ENCODE data around the gene DPYD.

The DPYD gene

DNA sequence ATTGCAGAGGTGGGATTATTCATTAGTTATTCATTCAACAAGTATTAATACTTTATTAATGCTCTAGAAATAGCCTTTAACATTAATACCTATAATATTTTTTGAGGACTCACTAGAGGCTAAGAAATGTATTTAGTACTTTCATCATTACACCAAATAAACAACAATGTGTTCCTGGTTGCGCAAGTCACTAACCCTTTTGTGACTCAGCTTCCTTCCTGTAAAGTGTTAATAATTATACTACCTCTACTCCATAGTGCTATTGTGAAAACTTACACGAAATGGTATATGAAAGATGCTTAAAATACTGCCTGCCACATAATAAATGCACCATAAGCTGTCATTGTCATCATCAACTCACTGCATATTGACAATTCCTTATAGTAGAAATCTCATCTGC is 431.0 kb downstream of the DPYD start:
- H3K4me1 ChIP-seq (ENCODE audit: insufficient read depth, low read length, severe bottlenecking): no peaks in the 10 kb centered on the region
- H3K9me3 ChIP-seq (ENCODE audit: low read length): no peaks in the 10 kb centered on the region
- H3K9ac ChIP-seq (ENCODE audit: low read length): no peak overlapping the region
- H2AFZ ChIP-seq (ENCODE audit: low read length): no peak overlapping the region
- H3K4me2 ChIP-seq (ENCODE audit: low read length): no peak overlapping the region
- no peaks in the 10 kb centered on the region for H3K79me2 ChIP-seq (ENCODE audit: insufficient read depth, low read length)
- no peak overlapping the region for H3K4me3 ChIP-seq (ENCODE audit: low read depth, low read length, poor library complexity, severe bottlenecking)
- TF ChIP-seq EZH2 (IDR thresholded peaks at IDR 0.05; ENCODE audit: borderline replicate concordance, low read length): no peak
- TF ChIP-seq, protein P1, sequence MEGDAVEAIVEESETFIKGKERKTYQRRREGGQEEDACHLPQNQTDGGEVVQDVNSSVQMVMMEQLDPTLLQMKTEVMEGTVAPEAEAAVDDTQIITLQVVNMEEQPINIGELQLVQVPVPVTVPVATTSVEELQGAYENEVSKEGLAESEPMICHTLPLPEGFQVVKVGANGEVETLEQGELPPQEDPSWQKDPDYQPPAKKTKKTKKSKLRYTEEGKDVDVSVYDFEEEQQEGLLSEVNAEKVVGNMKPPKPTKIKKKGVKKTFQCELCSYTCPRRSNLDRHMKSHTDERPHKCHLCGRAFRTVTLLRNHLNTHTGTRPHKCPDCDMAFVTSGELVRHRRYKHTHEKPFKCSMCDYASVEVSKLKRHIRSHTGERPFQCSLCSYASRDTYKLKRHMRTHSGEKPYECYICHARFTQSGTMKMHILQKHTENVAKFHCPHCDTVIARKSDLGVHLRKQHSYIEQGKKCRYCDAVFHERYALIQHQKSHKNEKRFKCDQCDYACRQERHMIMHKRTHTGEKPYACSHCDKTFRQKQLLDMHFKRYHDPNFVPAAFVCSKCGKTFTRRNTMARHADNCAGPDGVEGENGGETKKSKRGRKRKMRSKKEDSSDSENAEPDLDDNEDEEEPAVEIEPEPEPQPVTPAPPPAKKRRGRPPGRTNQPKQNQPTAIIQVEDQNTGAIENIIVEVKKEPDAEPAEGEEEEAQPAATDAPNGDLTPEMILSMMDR (IDR thresholded peaks at IDR 0.05; ENCODE audit: low read length): no peak
- H3F3A ChIP-seq (ENCODE audit: insufficient read depth, low read length): no peaks in the 10 kb centered on the region
- H3K27me3 ChIP-seq (ENCODE audit: insufficient read depth, low read length): no peaks in the 10 kb centered on the region
- no peaks in the 10 kb centered on the region for H3K36me3 ChIP-seq (ENCODE audit: insufficient read depth, low read length)
- H3K9me2 ChIP-seq (ENCODE audit: low read depth, low read length): no peaks in the 10 kb centered on the region
- no peaks in the 10 kb centered on the region for H4K20me1 ChIP-seq (ENCODE audit: insufficient read depth, low read length)
- H3K27ac ChIP-seq (ENCODE audit: low read depth, low read length, poor library complexity, severe bottlenecking): no peak overlapping the region

DNA sequence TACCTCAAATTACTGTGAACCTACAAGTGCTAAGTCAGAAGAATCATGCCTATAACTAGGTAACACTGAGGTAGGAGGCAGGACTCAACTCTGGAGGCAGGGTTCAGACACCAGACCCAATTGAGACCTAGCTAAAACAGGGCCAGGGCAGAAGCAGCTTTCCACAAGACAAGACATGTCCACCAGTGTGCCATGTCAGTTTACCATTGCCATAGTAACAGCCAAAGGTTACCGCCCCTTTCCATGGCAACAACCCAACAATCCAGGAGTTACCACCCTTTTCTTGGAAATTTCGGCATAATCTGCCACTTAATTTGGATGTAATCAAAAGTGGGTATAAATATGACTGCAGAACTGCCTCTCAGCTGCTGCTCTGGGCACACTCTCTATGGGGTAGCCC is 432.3 kb downstream of the DPYD start:
- no peaks in the 10 kb centered on the region for H4K20me1 ChIP-seq (ENCODE audit: insufficient read depth, low read length)
- no peak overlapping the region for H3K9ac ChIP-seq (ENCODE audit: low read length)
- no peak overlapping the region for H3K4me2 ChIP-seq (ENCODE audit: low read length)
- H3K4me1 ChIP-seq (ENCODE audit: insufficient read depth, low read length, severe bottlenecking): no peaks in the 10 kb centered on the region
- no peak overlapping the region for H3K27ac ChIP-seq (ENCODE audit: low read depth, low read length, poor library complexity, severe bottlenecking)
- no peaks in the 10 kb centered on the region for H3K79me2 ChIP-seq (ENCODE audit: insufficient read depth, low read length)
- H3K9me3 ChIP-seq (ENCODE audit: low read length): no peaks in the 10 kb centered on the region
- no peak overlapping the region for H3K4me3 ChIP-seq (ENCODE audit: low read depth, low read length, poor library complexity, severe bottlenecking)
- H3K36me3 ChIP-seq (ENCODE audit: insufficient read depth, low read length): no peaks in the 10 kb centered on the region
- TF ChIP-seq EZH2 (IDR thresholded peaks at IDR 0.05; ENCODE audit: borderline replicate concordance, low read length): no peak
- TF ChIP-seq, protein P1 (IDR thresholded peaks at IDR 0.05; ENCODE audit: low read length): no peak
- H3K9me2 ChIP-seq (ENCODE audit: low read depth, low read length): no peaks in the 10 kb centered on the region
- H2AFZ ChIP-seq (ENCODE audit: low read length): no peak overlapping the region
- H3K27me3 ChIP-seq (ENCODE audit: insufficient read depth, low read length): no peaks in the 10 kb centered on the region
- H3F3A ChIP-seq (ENCODE audit: insufficient read depth, low read length): no peaks in the 10 kb centered on the region

DNA sequence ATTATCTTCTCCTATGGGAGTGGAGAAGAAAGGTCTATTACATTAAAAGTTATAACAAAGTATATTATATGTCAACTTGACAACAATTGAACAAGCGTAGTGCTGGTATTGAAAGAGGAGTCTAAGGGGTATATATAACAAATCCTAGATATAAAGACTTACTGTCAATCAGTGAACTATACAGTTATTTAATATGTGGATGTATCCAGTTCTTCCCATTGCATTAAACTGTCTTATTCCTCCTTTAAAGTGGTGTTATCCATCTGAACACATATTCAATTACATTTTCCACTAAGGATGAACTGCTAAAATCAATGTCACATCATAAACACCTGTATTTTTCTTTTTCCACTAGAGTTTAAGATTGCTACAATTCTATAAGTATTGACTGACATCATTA is 438.8 kb downstream of the DPYD start:
- Histone ChIP-seq H3K9me3 (ENCODE audit: low read length) (no peaks in the 10 kb centered on the region), H3K9me2 (ENCODE audit: low read depth, low read length) (no peaks in the 10 kb centered on the region), H3K36me3 (ENCODE audit: insufficient read depth, low read length) (no peaks in the 10 kb centered on the region), H3K27me3 (ENCODE audit: insufficient read depth, low read length) (no peaks in the 10 kb centered on the region), H3K4me2 (ENCODE audit: low read length) (no peak overlapping the region), H3K4me1 (ENCODE audit: insufficient read depth, low read length, severe bottlenecking) (no peaks in the 10 kb centered on the region), H3K4me3 (ENCODE audit: low read depth, low read length, poor library complexity, severe bottlenecking) (no peak overlapping the region), H3K9ac (ENCODE audit: low read length) (no peak overlapping the region), H3F3A (ENCODE audit: insufficient read depth, low read length) (no peaks in the 10 kb centered on the region; the same call in 1 of the 2 replicates), H2AFZ (ENCODE audit: low read length) (no peak overlapping the region), H4K20me1 (ENCODE audit: insufficient read depth, low read length) (no peaks in the 10 kb centered on the region), H3K79me2 (ENCODE audit: insufficient read depth, low read length) (no peaks in the 10 kb centered on the region), H3K27ac (ENCODE audit: low read depth, low read length, poor library complexity, severe bottlenecking) (no peak overlapping the region)
- TF ChIP-seq, protein P1 (IDR thresholded peaks at IDR 0.05; ENCODE audit: low read length): no peak
- no peak for TF ChIP-seq EZH2 (IDR thresholded peaks at IDR 0.05; ENCODE audit: borderline replicate concordance, low read length)

Data from OCI-LY1 (cell line).